Suppressor macrophage treated with lipopolysaccharide for 4 hours (primary cell): Measurements from ENCODE around the gene PRKRIP1.
A peak's percentile ranks its signal among the peaks of the same experiment; 100 is the strongest.
"Not testable (repeated sequence)": the region's sequence is repeated elsewhere in the genome, so short reads cannot be mapped to it uniquely, and the experiment has no call there.

ENCODE experiments used
- DNase-seq: peaks from one replicate; pipeline ENCODE4 v3.0.0-alpha.2; 2020

Gene PRKRIP1

GRCh38 chr7:102404005-102404861, 8.1 kb downstream of the PRKRIP1 start:
- peak; percentile 78 for DNase-seq

GRCh38 chr7:102404862-102405188, 8.7 kb downstream of the PRKRIP1 start:
- not testable (repeated sequence) for DNase-seq

- DNase-seq = no peak
Measured at GRCh38 chr7:102407910-102408309, 11.7 kb downstream of the PRKRIP1 start.

- not testable (repeated sequence) for DNase-seq
Measured at GRCh38 chr7:102408530-102408929, 12.4 kb downstream of the PRKRIP1 start.

- no peak for DNase-seq
Measured at GRCh38 chr7:102409340-102409739, 13.2 kb downstream of the PRKRIP1 start.

GRCh38 chr7:102410123-102410522, 14.0 kb downstream of the PRKRIP1 start:
- DNase-seq = no peak

GRCh38 chr7:102410918-102411317, 14.8 kb downstream of the PRKRIP1 start:
- no peak for DNase-seq

- peak; percentile 69 for DNase-seq
Measured at GRCh38 chr7:102412548-102412947, 16.4 kb downstream of the PRKRIP1 start.

- no peak for DNase-seq
Measured at GRCh38 chr7:102413091-102413490, 16.9 kb downstream of the PRKRIP1 start.

GRCh38 chr7:102413611-102414010, 17.4 kb downstream of the PRKRIP1 start:
- no peak for DNase-seq

GRCh38 chr7:102415685-102416225, 19.6 kb downstream of the PRKRIP1 start:
- no peak for DNase-seq

GRCh38 chr7:102416406-102416805, 20.2 kb downstream of the PRKRIP1 start:
- DNase-seq = no peak

- no peak for DNase-seq
Measured at GRCh38 chr7:102417105-102417504, 20.9 kb downstream of the PRKRIP1 start.

- DNase-seq = no peak
Measured at GRCh38 chr7:102418592-102418991, 22.4 kb downstream of the PRKRIP1 start.

- DNase-seq = no peak
Measured at GRCh38 chr7:102421706-102422240, 25.6 kb downstream of the PRKRIP1 start.

GRCh38 chr7:102424129-102424551, 28.0 kb downstream of the PRKRIP1 start:
- no peak for DNase-seq

- DNase-seq = peak; percentile 92
Measured at GRCh38 chr7:102424787-102425218, 28.6 kb downstream of the PRKRIP1 start.

GRCh38 chr7:102425639-102426267, 29.6 kb downstream of the PRKRIP1 start:
- DNase-seq = peak; percentile 99

- peak; percentile 96 for DNase-seq
Measured at GRCh38 chr7:102426268-102427018, 30.3 kb downstream of the PRKRIP1 start.

GRCh38 chr7:102427019-102427405, 30.8 kb downstream of the PRKRIP1 start:
- peak; percentile 67 for DNase-seq

GRCh38 chr7:102429141-102429899, 33.2 kb downstream of the PRKRIP1 start:
- DNase-seq = peak; percentile 13

- DNase-seq = peak; percentile 50
Measured at GRCh38 chr7:102431617-102432298, 35.6 kb downstream of the PRKRIP1 start.
